ENCODE results near the gene DSCAM.
A peak's percentile ranks its signal among the peaks of the same experiment; 100 is the strongest.
"Not testable (repeated sequence)": the region's sequence is repeated elsewhere in the genome, so short reads cannot be mapped to it uniquely, and the experiment has no call there.

Gene DSCAM

DNA sequence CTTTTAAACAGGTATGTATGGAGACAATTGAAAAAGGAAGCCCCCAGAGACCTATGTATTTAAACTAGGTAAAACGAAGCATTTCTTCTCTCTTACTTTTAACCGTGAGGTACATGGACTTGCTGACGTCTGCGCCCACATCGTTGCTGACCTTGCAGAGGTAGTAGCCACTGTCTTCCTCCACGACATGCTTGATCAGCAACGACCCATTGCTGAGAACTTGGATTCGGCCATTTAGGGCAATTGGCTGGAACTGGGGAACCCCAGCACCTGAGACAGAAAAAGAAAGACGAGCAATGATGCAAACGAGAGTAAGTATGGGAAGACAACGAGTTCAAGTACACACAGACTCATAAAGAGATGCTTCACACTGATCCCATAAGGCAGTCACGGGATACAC is 571.0 kb downstream of the DSCAM start:
- DNase-seq, result no peak

DNA sequence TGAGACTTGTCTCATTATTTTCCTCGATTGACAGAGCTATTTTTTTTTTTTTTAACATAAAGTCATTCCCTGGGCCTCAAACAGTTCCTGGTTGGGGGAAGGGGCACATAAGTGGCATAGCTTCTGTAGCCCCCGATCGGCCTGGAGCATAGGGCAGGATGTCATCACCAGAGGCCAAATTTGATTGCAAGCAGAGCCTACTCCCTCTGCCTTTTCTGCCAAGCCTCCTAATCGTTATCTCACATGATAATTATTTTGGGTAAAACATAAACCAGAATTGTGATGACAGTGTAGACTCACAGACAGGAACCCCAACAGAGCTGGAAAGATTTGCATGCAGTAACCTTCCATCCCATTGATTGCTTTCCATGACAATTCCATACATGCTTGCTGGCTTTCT is 574.9 kb downstream of the DSCAM start:
- no peak for DNase-seq

DNA sequence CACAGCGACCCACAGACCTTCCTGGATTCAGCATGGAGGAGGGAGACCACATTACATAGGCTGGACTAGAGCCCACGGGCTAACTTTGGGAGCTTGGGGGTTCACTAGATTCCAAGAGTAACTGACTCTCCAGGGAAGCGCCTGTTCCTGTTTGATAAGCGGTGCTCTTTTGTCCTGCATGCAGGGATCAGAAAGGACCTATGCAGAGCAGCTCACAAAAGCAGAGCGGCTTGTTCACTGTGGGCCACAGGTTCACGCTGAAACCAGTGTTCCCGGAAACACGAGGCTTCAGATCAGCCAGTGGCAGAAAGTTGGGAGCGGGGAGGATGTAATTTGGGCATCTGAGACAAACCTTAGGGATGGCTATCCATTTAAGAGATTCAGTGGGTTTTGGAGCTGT is 575.8 kb downstream of the DSCAM start:
- DNase-seq, result no peak

DNA sequence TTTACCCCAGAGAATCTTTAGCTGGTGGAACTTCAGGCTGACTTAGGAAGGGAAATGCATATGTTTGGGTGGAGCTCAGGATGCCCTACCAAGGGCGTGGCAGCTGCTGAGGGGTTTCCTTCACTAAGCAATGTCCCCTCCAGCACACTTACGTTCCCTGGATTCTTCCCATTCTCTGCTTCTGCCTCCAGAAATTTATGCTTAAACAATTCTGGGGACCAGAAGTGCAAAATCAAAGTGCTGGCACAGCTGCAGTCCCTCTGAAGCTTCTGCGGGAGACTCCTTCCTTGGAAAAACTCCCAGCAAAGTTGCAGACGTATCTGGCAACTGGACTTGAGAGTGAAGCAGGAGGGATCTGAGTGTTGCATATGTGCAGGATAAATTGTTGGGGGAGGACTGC is 576.9 kb downstream of the DSCAM start:
- no peak for DNase-seq

DNA sequence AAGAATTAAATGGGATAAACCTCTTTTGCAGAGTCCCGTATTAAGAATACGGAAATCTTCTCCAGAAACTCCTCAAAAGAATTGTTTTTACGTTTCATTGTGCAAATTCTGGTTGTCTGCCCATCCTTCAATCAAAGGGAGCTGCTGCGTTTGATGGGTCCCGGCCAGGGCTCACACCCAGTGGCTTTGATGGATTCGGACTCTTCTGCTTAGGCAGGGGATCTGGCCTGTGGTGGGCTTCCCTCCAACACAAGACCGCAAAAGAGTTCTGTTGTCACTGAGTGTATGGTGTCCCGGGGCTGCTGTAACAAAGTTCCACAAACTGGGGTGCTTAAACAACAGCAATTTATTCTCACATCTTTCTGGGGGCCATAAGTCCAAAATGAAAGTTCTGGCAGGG is 577.7 kb downstream of the DSCAM start:
- no peak for DNase-seq

DNA sequence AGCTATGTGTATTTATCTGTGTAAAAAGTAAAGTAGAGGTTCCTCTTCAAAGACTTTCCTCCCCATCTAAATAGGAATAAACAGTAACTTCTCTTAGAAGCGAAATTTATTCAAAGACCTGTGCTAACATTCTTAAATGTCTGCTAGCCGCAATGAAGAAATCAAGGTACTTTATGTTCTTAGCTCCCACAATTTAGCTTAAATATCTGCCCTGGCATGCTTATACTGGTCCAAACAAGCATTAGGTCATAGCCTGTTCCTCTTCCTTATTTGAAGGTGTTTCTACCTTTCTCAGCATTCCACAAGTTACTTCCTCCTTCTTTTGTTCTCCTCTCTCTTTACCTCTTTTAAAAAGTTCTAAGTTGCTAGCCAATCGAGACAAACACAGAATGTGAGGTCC is 588.5 kb downstream of the DSCAM start:
- not testable (repeated sequence) for DNase-seq

DNA sequence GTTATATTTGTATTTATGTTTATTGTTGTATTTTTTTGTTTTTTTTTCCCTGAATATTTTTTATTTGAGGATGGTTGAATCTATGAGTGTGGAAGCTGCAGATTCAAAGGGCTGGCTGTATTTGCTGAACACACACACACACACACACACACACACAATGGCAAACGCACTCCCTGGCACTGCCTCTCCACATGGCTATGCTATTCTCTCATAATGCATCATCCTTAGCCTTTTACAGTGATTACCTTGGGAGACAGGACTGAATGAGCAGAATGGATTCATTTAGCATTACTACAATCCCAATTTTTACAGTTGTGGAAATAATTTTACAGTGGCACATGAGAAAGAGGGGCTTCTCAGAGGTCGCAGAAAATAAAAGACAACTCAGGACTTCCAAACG is 589.6 kb downstream of the DSCAM start:
- no peak for DNase-seq

DNA sequence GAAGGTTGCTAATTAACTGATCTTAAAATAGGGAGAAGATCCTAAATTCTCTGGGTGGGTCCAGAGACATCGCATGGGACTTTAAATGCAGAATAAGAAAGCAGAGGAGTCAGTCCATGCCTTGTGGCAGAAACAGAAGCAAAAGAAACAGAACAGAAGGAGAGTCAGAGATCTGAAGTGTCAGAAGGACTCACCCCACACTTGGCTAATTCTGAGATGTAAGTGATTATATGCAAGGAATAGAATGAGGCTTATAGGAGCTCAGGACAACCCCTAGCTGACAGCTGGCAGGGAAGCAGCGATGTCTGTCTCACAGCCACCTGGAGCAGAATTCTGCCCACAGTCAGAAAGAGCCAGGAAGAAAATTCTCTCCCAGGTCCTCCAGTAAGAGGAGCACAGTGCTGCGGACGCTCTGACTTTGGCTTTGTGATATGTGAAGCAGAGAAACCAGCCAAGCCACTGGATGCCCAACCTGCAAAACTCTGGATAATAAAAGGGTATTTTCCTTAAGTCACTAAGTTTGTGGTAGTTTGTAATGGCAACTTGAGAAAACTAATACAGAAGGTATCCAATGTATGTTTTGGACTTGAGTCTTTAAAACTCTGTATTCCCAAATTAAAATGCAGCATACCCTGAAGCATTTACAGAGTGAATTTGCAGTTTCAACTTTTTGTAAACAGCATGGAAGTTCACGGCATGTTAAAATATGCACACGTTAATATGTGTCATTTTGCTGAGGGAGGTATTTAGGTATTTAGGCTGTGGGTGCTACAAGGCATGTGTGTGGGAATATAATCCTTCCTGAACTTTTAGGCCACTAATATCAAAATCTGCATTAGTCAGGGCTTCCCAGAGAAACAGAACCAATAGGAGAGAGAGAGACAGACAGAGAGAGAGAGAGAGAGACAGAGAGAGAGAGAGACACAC is 591.2 kb downstream of the DSCAM start:
- no peak for DNase-seq

DNA sequence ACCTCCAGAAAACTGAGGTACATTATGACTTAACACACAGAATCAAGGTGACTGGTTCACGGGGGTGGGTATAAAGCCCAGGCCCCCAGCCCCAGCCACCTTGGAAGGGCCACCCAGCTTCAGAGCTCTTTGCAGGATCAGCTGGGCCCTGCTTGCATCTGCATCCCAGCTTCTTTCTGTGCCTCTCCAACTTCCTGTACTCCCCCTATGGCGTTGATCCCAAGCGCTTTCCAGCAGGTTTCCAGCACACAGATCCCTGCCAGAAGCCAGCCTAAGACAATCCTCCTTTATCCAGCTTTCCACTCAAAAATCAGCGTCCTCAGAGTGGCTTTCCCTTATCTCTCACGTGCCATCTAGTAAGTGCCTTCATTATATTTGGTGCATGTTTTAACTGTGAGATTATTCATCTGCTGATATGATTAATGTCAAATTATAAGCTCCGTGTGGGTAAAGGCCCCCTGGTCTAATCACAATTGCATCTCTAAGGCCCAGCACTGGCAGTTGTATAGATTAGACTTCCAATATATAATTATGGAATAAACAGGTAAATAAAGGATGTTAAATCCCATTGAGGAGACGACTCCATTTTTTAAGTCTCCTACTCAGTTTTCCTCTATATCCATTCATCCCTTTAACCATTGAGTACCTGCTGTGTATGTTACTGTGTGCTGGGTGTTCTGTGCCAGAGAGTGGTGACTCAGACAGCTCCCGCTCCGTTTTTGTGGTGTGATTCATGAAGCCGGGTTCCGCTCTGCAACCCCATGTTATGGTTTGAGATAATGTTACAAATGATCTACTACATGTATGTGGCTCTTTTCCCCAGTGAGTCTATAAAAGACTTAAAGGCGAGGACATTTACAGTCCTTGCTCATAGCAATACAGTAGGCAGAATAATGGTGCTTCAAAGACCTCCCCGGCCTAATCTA is 592.2 kb downstream of the DSCAM start:
- no peak for DNase-seq

DNA sequence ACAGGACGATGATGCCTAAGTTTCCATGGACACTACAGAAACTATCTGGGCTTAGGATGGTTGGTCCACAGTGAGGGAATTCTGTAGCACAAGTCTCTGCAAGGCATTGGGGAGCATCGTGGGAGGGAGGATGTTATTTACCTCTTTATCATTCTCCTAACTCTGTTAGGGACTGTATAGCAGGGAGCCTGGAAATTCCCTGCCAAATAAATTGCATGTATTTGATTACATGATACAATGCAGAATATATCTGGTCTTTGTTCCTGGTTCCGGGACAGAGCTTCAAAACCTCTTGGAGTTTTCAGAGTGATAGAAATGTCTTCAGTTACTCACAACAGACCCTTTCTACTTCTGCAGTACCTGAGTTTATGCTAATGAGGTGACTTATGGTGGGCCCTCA is 593.8 kb downstream of the DSCAM start:
- no peak for DNase-seq

DNA sequence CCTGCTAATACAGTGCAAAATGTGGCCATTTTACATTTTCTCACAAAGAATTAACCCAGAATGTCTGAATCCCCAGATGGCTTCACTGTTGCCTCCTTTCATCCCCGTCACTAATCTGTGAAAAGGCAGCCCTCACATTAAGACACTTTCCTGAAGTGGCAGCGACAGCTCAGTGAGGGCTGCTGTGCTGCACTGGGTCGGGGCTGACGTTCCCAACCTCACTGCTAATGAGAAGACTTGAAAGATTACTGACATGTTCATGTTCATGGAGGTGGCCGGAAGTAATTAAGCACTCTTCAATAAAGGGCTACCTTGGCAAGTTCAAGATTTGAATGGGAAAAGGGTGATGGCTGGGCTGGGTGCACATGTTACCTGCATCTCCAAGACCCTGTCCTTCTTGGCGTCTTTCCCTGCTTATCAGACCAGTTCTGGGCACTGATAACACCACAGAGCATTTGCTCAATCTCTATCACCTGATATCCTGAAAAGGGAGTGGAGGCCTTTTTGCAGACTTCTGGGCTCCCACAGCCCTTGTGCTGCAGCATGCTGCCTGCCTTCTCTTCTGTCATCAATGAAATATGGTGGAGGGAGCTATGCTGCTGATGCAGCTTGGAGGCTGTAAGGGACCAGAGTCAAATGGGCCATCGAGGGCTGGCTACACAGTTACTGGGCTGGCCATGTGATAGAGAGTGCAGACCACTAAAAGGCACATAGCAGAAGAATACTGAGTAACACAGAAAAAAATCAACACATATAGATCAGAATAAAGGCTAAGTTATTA is 596.3 kb downstream of the DSCAM start:
- no peak for DNase-seq

DNA sequence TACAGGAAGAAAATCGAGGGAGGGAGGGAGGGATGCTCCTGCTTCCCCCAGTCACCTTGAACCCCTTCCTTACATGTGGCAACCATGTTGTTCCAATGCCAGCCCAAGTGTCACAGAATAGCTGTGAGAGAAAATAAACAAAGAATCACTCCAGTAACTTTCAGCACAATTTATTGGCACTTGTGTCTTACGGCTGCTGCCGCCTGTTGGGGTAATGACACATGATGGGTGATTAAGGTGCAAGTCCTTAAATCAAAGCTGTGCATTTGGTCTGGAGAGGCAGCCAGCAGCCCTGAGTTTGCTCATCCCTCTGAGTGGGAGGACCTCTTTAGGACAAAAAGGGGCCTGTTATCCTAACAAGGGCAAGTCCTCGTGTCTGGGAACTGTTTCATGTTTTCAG is 602.0 kb downstream of the DSCAM start:
- DNase-seq, result no peak

DNA sequence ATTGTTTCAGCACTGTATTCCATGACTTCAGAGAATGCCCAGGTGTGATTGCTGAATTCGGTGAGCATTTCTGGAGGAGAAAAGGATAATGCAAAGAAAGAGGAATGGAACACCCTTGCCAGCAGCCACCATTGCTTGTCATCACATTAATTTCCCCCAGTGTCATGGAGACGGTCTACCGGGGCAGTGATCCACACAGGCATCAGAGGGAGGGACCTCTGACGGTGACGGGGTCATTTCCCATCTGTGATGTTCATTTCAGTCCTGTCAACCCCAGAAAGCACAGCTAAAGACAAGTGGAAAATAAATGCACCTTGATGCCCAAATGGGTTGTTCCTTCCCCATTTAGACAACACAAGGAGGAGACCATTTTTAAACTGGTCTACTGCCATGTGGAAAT is 603.3 kb downstream of the DSCAM start:
- peak; percentile 3 for DNase-seq

DNA sequence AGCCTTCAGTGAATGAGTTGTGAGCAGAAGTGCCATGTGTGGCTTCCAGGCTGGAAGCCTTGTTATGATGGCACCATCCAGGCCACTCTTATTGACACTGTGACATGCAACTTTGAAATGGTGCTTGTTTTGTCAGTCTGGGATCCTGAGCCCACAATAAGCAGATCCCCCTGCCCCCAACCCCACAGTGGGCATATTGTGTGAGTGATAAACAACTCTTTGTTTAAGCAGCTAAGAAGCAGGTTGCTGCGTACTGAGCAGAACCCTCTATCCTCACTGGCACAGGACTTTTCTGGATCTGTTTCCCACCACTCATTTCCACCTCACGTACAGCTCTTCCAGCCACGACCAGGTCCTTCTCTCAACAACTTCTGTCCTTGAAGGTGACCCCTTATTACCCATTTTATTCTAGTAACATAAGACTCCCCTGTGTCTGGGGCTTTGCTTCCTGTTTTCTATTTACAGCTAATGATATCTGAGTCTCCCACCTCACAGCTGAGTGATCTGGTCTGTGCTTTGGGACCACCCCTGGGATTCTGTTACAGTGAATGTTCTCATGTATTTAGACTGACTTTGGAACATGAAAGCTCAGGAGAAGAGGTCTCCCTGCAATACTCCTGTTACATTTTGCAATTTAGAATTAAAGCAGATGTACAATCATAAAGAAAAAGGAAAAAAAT is 604.2 kb downstream of the DSCAM start:
- DNase-seq, result no peak

DNA sequence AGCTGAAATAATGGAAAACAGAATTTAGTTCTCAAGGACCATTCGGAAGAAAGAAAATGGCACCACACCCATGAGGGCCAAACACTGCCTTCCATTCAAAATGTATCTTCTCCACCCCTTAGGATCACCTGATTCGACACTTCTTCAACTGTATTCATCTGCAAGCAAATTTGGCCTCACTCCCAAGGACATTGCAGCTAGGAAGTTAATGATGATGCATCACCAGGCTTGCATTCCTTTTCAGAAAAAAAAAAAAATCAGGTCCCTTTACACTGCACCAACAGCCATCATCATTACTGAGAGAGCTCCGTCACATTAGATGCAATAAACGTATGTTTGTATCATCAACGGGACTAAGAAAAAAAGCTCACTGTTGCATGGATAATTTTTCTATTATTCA is 611.4 kb downstream of the DSCAM start:
- DNase-seq, result no peak

DNA sequence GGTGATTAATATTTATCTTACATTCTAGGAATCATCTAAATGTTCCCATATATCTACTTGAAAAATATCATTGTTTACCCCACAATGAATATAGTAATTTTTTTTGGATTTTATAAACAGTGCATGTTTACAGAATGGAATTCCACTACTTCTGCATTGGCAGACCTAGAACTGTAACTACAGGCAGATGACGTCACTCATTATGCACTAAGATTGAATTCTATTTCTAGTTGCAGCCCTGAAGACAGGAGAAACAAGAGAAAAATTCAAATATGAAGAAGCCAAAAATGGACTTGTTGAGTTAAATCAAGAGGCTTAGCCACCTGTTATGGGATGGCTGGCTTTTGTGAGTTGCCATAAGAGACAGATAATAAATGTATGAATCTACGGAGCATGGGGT is 615.0 kb downstream of the DSCAM start:
- no peak for DNase-seq

DNA sequence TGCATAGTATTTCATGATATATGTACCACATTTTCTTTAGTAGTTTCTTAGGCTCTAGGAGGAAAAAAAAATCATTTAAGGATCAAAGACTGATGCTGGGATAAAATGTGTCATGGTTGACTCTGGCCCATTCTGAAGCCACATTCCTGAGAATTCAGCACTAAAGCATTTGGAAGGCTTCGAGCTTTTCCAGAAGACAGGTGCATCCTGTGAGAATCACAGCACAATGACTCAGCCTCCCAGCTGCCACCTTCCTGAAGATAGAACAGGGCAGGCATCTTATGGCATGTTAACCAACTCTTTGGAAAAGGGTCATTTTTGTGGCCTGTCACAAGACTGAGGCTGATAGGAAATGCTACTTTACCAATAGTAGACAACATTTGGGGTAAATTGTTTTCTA is 619.9 kb downstream of the DSCAM start:
- DNase-seq, result no peak

DNA sequence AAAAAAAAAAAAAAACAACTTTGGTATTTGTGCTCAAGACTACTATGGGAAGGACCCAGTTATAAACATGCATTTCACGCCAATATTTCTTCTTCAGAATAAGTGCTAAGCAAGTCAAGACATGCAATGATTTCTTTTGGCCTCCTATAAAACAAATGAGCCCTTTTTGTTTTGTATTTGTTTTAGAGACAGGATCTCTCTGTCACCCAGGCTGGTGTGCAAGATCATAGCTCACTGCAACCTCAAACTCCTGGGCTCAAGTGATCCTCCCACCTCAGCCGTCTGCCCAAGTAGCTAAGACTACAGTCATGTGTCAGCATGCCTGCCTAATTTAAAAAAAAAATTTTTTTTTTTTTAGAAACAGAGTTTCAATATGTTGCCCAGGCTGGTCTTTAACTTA is 631.0 kb downstream of the DSCAM start:
- no peak for DNase-seq

DNA sequence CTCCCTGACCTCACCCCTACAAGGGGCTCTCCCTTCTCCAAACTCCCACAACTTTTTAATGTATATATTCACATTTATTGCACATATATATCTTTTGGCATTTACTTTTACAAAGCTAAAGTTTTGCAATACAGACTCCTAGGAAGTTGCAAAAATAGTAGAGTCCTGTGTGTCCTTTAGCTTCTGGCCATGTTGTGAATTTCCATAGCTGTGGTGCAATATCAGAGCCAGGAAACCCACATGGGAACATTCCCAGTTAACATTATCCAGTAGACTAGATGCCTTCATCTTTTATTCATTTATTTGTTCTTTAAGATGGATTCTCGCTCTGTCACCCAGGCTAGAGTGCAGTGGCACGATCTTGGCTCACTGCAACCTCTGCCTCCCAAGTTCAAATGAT is 636.7 kb downstream of the DSCAM start:
- no peak for DNase-seq

DNA sequence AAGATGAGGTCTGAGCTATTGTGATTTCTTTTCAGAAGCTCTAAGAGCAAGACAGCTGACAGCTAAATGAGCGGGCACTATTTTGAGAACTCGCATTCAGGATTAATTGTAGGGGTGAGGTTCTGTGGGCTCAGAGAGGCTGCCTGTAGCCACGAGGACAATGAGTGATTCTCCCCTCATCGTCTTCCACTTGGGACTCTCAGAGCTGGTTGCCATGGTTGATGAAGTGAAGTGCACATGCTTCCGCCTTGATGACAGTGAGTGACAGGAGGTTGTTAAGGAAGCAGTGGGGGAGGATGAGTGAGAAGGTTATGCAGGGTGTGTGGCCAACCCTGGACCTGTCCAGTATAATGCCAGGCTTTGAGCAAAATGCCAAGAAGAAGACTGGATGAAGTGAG is 638.0 kb downstream of the DSCAM start:
- peak; percentile 69 for DNase-seq

DNA sequence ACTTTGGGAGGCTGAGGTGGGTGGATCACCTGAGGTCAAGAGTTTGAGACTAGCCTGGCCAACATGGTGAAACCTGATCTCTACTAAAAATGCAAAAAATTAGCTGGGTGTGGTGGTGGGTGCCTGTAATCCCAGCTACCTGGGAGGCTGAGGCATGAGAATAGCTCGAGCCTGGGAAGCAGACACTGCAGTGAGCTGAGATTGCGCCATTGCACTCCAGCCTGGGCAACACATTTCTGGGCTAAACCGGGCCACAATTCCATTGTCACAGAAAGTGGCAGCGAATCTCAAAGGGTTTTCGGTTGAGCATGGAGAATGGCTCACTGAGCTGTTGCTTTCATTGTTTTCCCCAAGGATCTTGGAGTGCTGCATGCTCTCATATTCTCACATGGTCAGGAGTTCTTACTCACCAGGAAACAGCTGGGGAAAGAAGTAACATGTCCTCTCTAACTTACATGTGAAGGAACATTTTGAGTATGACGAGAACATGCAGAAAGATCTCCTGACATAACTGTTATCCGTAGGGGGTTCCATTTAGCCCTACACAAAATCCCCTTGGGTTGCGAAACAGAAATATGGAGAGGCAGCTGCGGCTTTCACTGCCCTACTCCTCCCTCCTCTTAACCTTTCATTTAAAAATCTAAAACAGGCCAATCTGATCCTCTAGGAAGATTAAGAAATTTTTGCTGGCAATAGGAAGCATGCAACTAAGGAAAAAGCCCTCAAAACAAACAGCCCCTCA is 638.6 kb downstream of the DSCAM start:
- peak; percentile 41 for DNase-seq

DNA sequence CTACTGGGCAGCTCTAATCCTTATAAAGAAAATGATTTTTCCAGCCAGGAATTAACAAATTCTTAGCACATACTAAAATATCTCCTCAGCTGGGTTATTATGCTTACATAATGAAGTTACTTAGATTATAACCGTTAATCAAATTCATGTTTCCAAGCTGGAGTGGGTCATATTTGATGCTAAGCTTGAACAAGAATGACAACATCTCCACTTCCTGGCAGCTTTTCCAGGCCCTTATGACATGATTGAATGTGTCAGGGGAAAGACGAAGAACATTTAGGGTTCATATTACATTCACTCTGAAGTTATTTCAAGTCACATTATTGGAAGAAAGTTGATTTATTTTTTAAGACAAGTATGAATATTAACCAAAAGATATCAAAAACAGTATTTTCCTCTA is 646.0 kb downstream of the DSCAM start:
- no peak for DNase-seq
